Measurements from ENCODE around the gene AP1M1.

DNA sequence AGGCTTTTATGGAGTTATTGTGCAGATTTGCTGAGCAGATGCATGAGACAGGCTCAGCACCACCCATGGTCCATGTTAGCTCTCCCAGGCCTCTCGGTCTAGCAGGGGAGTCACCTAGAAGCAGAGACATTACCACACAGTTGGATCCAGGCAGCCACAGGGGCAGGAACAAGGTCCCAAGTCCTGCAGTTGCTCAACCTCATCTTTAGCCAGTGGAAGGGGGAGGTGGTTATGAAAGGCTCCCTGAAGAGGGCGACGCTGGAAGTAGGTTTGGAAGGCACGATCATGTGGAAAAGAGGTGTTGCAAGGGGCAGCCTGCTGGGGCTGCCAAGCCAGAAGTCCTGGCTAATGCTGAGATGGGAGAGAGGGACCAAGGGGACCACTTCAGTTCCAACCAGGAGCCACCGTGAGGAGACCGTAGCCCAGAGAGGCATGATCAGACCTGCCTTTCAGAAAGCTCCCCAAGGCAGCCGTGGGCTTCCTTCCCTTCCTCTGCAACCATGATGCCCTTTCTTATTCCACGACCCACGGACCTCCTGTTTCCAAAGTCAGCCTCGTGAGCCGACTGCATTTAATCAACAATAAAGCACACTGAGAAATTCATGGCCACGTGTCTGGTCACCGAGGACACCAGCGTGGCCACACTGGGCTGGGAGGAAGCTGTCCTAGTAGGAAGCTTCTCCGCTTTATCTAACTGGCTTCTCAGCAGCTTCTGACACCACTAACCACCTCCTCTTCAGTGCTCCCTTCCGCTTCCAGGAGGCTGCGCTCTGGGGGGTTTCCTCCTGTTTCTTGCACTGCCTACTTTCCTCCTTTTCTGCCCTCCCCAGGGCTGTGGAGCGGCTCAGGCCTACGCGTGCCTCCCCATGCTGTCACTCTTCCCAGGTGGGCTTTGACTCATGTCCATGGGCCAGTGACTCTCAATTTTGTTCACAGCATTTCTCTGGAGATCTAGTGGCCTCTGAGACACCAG lies 2.6 kb downstream of the AP1M1 start:
- TF ChIP-seq POLR2A (IDR thresholded peaks at IDR 0.05) (no peak), CTCF (IDR thresholded peaks at IDR 0.05 in 4 of 5, conservative IDR thresholded peaks at IDR 0.05 in 1 of 5) (no peak)

Measured in gastrocnemius medialis (tissue), 4 donors.